GM12892 (cell line): ENCODE data around the gene LOXL1.

Experiments
- POLR2A ChIP-seq: IDR thresholded peaks from 2 replicates; pipeline ENCODE4 v1.6.1; 2011; ENCODE audit warnings: low read depth, low read length, control low read depth
- POLR2AphosphoS5 ChIP-seq: IDR thresholded peaks from 2 replicates; pipeline ENCODE4 v1.6.1; 2011; ENCODE audit warnings: low read depth, low read length, control low read depth
- TAF1 ChIP-seq: IDR thresholded peaks from 2 replicates; pipeline ENCODE4 v1.6.1; 2011; ENCODE audit warnings: low read depth, mild to moderate bottlenecking, control low read depth, low read length, borderline replicate concordance

DNA sequence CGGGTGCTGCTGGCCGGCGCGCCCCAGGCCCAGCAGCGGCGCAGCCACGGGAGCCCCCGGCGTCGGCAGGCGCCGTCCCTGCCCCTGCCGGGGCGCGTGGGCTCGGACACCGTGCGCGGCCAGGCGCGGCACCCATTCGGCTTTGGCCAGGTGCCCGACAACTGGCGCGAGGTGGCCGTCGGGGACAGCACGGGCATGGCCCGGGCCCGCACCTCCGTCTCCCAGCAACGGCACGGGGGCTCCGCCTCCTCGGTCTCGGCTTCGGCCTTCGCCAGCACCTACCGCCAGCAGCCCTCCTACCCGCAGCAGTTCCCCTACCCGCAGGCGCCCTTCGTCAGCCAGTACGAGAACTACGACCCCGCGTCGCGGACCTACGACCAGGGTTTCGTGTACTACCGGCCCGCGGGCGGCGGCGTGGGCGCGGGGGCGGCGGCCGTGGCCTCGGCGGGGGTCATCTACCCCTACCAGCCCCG is 777 bp downstream of the LOXL1 start:
- TF ChIP-seq POLR2AphosphoS5 (no peak), POLR2A (no peak), TAF1 (no peak)
